Cardiac fibroblast (primary cell): ENCODE measurements around the gene C19orf53.
"Not testable (repeated sequence)": the region's sequence is repeated elsewhere in the genome, so short reads cannot be mapped to it uniquely, and the experiment has no call there.

Source experiments
- DNase-seq, 2 donors: peaks; one replicate each; pipeline versions ENCODE4 v3.0.0 to v3.0.0-alpha.2; 2010; ENCODE audit warnings: low read depth in 2 of 2
- H3K4me3 ChIP-seq, 2 donors: replicated peaks in 1 of 2; 1 replicate in 1 of 2; 2 replicates in 1 of 2; pipeline ENCODE4 v1.5.1; 2011; ENCODE audit warnings: low read depth in 2 of 2, low read length in 2 of 2, mild to moderate bottlenecking in 2 of 2, moderate library complexity in 1 of 2
- TF ChIP-seq, protein P1 (sequence below): IDR thresholded peaks from one replicate; pipeline ENCODE4 v1.5.1; 2011; ENCODE audit warnings: low read depth, mild to moderate bottlenecking, low read length, inconsistent platforms

Gene C19orf53

DNA sequence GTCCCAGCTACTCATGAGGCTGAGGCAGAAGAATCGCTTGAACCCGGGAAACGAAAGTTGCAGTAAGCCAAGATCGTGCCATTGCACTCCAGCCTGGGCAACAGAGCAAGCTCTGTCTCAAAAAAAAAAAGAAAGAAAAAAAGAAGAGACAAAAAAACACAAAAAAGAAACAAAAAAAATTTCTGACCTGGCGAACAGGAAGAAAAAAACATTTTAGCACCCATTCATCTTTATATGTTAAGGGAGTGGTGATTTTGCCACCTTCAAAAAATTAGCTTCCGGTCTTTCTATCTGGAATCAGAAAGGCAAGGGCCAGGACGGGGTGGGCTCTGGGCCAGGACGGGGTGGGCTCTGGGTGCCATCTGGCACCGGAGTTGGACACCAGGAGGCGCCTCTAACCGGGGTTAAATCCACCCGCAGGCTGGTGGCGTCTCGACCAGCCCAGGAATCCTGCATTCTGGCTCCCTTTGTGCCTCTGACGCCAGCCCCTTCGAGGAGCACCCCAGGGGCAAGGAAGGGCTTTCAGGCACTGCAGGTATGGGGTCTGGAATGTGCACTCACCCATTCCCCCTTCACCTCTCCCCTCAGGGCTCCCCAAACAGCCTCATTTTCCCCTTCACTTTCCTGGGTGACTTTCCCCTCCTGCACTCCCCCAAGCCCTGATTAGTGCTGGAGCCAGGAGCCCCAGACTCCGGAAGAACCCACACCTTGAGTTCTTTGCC, 10.6 kb downstream of the C19orf53 start:
- peak; percentile 72 to 82 for DNase-seq
- TF ChIP-seq, protein P1, sequence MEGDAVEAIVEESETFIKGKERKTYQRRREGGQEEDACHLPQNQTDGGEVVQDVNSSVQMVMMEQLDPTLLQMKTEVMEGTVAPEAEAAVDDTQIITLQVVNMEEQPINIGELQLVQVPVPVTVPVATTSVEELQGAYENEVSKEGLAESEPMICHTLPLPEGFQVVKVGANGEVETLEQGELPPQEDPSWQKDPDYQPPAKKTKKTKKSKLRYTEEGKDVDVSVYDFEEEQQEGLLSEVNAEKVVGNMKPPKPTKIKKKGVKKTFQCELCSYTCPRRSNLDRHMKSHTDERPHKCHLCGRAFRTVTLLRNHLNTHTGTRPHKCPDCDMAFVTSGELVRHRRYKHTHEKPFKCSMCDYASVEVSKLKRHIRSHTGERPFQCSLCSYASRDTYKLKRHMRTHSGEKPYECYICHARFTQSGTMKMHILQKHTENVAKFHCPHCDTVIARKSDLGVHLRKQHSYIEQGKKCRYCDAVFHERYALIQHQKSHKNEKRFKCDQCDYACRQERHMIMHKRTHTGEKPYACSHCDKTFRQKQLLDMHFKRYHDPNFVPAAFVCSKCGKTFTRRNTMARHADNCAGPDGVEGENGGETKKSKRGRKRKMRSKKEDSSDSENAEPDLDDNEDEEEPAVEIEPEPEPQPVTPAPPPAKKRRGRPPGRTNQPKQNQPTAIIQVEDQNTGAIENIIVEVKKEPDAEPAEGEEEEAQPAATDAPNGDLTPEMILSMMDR, result peak; percentile 78
- no peak overlapping the region for H3K4me3 ChIP-seq

DNA sequence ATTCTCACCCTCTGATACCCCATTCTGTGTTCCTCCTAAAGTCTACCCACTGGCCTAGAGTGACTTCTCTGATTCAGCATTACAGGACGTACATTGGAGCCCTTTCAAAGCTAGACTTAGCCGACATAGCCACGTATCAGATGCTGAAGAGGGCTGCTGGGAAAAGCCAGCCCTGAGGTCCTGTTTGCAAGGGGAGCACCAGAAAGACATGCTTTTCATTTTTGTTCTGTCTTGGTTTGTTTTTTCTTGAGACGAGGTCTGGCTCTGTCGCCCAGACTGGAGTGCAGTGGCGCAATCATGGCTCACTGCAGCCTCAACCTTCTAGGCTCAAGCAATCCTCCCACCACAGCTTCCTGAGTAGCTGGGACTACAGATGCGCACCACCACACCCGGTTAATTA, 14.7 kb downstream of the C19orf53 start:
- TF ChIP-seq, protein P1, result no peak
- DNase-seq, result peak; percentile 68 to 77
- no peak overlapping the region for H3K4me3 ChIP-seq

DNA sequence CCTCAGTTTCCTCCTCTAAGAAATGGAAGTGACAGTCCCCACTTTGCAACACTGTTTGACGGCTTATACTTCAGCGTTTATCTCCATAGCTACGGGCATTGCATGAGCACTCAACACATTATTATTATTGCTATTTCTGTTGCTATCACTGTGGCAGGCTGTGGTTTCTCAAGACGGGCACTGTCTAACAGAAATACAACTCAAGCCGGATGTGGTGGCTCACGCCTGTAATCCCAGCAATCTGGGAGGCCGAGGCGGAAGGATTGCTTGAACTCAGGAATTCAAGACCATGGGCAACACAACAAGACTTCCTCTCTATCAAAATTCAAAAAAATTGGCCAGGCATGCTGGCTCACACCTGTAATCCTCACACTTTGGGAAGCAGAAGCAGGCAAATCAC, 16.1 kb downstream of the C19orf53 start:
- DNase-seq, result peak; percentile 38 to 42
- no peak overlapping the region for H3K4me3 ChIP-seq
- TF ChIP-seq, protein P1, result no peak

DNA sequence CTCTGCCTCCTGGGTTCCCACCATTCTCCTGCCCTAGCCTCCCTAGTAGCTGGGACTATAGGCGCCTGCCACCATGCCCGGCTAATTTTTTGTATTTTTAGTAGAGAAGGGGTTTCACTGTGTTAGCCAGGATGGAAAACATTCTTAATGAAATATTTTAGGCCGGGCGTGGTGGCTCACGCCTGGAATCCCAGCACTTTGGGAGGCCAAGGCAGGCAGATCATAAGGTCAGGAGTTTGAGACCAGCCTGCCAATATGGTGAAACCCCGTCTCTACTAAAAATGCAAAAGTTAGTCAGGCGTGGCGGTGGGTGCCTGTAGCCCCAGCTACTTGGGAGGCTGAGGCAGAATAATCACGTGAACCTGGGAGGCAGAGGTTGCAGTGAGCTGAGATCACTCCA, 19.1 kb downstream of the C19orf53 start:
- not testable (repeated sequence) for H3K4me3 ChIP-seq, DNase-seq

DNA sequence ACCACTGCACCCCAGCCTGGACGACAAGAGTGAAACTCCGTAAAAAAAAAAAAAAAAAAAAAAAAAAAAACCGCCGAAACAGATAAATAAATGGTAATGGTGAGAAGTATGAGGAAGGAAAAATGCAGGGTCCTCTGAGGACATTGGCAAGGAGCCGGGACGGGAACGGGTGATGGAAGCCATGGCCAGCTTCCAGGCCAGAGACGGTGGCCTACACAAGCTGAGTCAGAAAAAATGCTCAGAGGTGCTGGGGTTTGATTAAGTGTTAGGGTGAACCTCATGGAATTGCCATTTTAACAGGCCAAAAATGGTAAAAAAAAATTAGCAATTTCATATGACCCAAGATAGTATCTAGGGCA, 20.1 kb downstream of the C19orf53 start:
- TF ChIP-seq, protein P1, result no peak
- peak; percentile 95 to 97 for DNase-seq
- H3K4me3 ChIP-seq, result peak overlapping the region; percentile 81 to 87

DNA sequence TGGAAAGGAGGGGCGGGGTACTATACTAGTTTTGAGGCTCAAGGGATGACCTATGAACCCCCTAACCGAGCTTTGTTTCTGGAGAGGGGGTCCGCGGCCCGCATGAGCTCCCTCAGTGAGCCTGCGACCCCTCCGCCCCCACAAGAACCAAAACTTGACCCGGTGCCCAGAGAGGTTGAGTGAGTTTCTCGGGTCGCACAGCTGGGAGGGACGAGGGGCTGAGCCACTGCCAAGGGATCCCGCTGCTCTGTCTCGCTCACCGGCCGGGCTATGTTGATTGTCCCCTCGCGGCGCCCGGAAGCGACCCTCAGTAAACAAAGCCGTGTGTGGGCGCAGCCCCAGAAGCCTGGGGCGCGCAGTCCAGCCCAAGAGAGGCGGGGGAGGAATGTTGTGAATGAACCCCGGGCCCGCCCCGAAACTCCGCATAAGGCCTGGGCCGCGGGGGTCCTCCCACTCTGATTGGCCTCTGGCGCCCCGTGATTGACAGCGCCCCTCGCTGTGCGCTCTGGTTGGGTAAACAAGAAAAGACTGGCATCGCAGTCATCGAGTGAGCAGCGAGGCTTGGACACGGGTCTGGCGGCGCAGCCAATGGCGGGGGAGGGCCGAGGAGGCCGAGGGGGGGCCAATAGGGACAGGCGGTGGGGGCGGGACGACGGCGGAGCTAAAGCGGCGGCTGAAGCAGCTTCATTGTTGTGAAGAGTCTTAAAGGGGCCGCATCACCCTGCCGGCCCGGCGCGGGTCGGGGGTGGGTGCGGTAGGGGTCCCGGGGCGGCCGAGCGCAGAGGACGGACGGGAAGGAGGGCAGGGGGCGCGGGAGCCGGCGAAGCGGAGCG, 20.7 kb downstream of the C19orf53 start, which contains the start of gene ZSWIM4:
Gene ZSWIM4 (plus strand): TSS at position 687 of the 833 bp plus-strand sequence. CDS start 206 bp downstream, outside the sequence.
- peak within 1 kb of the TSS; percentile 81 to 87 for H3K4me3 ChIP-seq
- TF ChIP-seq, protein P1, result no peak
- peak; percentile 99 to 100 for DNase-seq
